Testis (tissue), 2 donors: ENCODE measurements around the gene AOC2.

Experiments used
- CTCF ChIP-seq, 3 experiments: fragments of 450-650 bp in 2 of 3; fragments of 200-600 bp in 1 of 3; sonication (generic) in 1 of 3; IDR thresholded peaks; one replicate each; pipeline ENCODE4 v1.5.1; 2016 to 2019; ENCODE audit warnings: antibody characterized with exemption in 3 of 3, mild to moderate bottlenecking in 2 of 3, moderate library complexity in 1 of 3
- POLR2A ChIP-seq: fragments of 450-650 bp; IDR thresholded peaks from one replicate; pipeline ENCODE4 v1.6.1; 2017; ENCODE audit warnings: antibody characterized with exemption, mild to moderate bottlenecking, moderate library complexity

- no peak for TF ChIP-seq CTCF (IDR thresholded peaks at IDR 0.05)
- no peak for TF ChIP-seq POLR2A
These were observed 39.4 kb upstream of the AOC2 start for GRCh38 chr17:42804918-42805367.
